IMR-90 (cell line): ENCODE data around the gene SLCO3A1. TPM values are rescaled to one million over a fixed set of nuclear protein-coding genes. Genes with fewer than 3 reads are reported as not detected.

Source experiments
- ATAC-seq: fragments of 200-7000 bp; cut with Tn5 transposase; 2 replicates; pipeline ENCODE4 v1.9.1; 2020; ENCODE audit warnings: low read depth, mild to moderate bottlenecking, moderate library complexity
- BruUV-seq: library from RNA; stranded (reverse); fragments of 400-500 nt; replicated peaks from 2 replicates; lab custom pipeline; 2021; lab: Mats Ljungman, UMichigan
- CTCF ChIA-PET: fragments of 300-600 bp; formaldehyde crosslinking; extraction: SDS; loops from one replicate; lab custom pipeline; 2021; ENCODE audit warnings: antibody characterized with exemption; lab: Yijun Ruan, JAX
- POLR2A ChIA-PET: fragments of 300-600 bp; sonication (Branson Sonifier 250); formaldehyde crosslinking; loops from one replicate; lab custom pipeline; 2022; ENCODE audit warnings: antibody characterized with exemption; ENCODE audit not compliant: unreplicated experiment; lab: Charles Lee
- DNase-seq: peaks from one replicate; pipeline ENCODE4 v3.0.0; 2013
- H2AFZ ChIP-seq: replicated peaks from 2 replicates; pipeline ENCODE3; 2013; ENCODE audit warnings: low read length, mild to moderate bottlenecking; ENCODE audit not compliant: poor library complexity
- H2AK5ac ChIP-seq: 2 replicates; pipeline ENCODE4 v1.6.1; 2013; ENCODE audit warnings: low read depth, low read length, inconsistent platforms
- H2AK9ac ChIP-seq: replicated peaks from 2 replicates; pipeline ENCODE3; 2013; ENCODE audit warnings: mild to moderate bottlenecking, low read depth, low read length, moderate library complexity; ENCODE audit not compliant: poor library complexity
- H2BK120ac ChIP-seq: 2 replicates; pipeline ENCODE4 v1.6.1; 2013; ENCODE audit warnings: low read depth, low read length, inconsistent platforms
- H2BK15ac ChIP-seq: 3 replicates; pipeline ENCODE4 v1.6.1; 2013; ENCODE audit warnings: low read depth, low read length, inconsistent platforms
- H2BK20ac ChIP-seq: 2 replicates; pipeline ENCODE4 v1.6.1; 2013; ENCODE audit warnings: low read depth, mild to moderate bottlenecking, inconsistent platforms, low read length, moderate library complexity
- H2BK5ac ChIP-seq: 2 replicates; pipeline ENCODE4 v1.6.1; 2013; ENCODE audit warnings: mild to moderate bottlenecking, low read depth, low read length, inconsistent platforms; ENCODE audit not compliant: poor library complexity, severe bottlenecking
- H3K14ac ChIP-seq: replicated peaks from 2 replicates; pipeline ENCODE4 v1.6.1; 2013; ENCODE audit warnings: low read depth, low read length, inconsistent platforms
- H3K18ac ChIP-seq: 2 replicates; pipeline ENCODE4 v1.6.1; 2013; ENCODE audit warnings: low read depth, low read length, control low read depth
- H3K23ac ChIP-seq: 2 replicates; pipeline ENCODE4 v1.6.1; 2013; ENCODE audit warnings: low read depth, low read length, inconsistent platforms
- H3K27ac ChIP-seq: 2 replicates; pipeline ENCODE4 v1.5.1; 2013; ENCODE audit warnings: mild to moderate bottlenecking, control low read depth, low read length; ENCODE audit not compliant: insufficient read depth
- H3K27me3 ChIP-seq: 2 replicates; pipeline ENCODE4 v1.6.1; 2013; ENCODE audit warnings: low read length; ENCODE audit not compliant: control insufficient read depth, insufficient read depth
- H3K36me3 ChIP-seq: 2 replicates; pipeline ENCODE4 v1.6.1; 2013; ENCODE audit warnings: low read length, mixed read lengths; ENCODE audit not compliant: control insufficient read depth, insufficient read depth
- H3K4ac ChIP-seq: 2 replicates; pipeline ENCODE4 v1.6.1; 2013; ENCODE audit warnings: low read depth, low read length, inconsistent platforms
- H3K4me1 ChIP-seq: 2 replicates; pipeline ENCODE4 v1.6.1; 2013; ENCODE audit warnings: low read length, mixed read lengths; ENCODE audit not compliant: control insufficient read depth, insufficient read depth
- H3K4me2 ChIP-seq: 2 replicates; pipeline ENCODE4 v1.6.1; 2013; ENCODE audit warnings: low read depth, mild to moderate bottlenecking, control low read depth, low read length, moderate library complexity
- H3K4me3 ChIP-seq: 2 replicates; pipeline ENCODE4 v1.5.1; 2013; ENCODE audit warnings: low read depth, mild to moderate bottlenecking, control low read depth, low read length, moderate library complexity; ENCODE audit not compliant: insufficient read depth
- H3K56ac ChIP-seq: 2 replicates; pipeline ENCODE4 v1.6.1; 2013; ENCODE audit warnings: low read length, inconsistent platforms; ENCODE audit not compliant: insufficient read depth; ENCODE audit errors: extremely low read depth
- H3K79me1 ChIP-seq, 2 experiments: 2 replicates each; pipeline ENCODE4 v1.6.1; 2013; ENCODE audit warnings: low read length in 2 of 2, inconsistent platforms in 1 of 2, low read depth in 1 of 2
- H3K9ac ChIP-seq: 2 replicates; pipeline ENCODE4 v1.6.1; 2013; ENCODE audit warnings: low read depth, low read length, control low read depth
- H3K9me1 ChIP-seq: 2 replicates; pipeline ENCODE4 v1.6.1; 2013; ENCODE audit warnings: low read length, inconsistent platforms; ENCODE audit not compliant: insufficient read depth
- H3K9me3 ChIP-seq: 2 replicates; pipeline ENCODE4 v1.6.1; 2013; ENCODE audit warnings: low read length; ENCODE audit not compliant: control insufficient read depth, insufficient read depth
- H4K20me1 ChIP-seq: 2 replicates; pipeline ENCODE4 v1.6.1; 2013; ENCODE audit warnings: low read length, inconsistent platforms; ENCODE audit not compliant: insufficient read depth
- H4K5ac ChIP-seq: 2 replicates; pipeline ENCODE4 v1.6.1; 2013; ENCODE audit warnings: mild to moderate bottlenecking, low read depth, low read length, control low read depth
- H4K8ac ChIP-seq, 2 experiments: 2 replicates each; pipeline ENCODE4 v1.6.1; 2013; ENCODE audit warnings: low read depth in 2 of 2, low read length in 2 of 2, control low read depth in 1 of 2, inconsistent platforms in 1 of 2
- H4K91ac ChIP-seq: 2 replicates; pipeline ENCODE4 v1.6.1; 2013; ENCODE audit warnings: low read depth, low read length, inconsistent platforms; ENCODE audit not compliant: insufficient read depth
- BHLHE40 ChIP-seq: fragments of 150-350 bp; IDR thresholded peaks from 2 replicates; pipeline ENCODE4 v1.6.1; 2016; ENCODE audit warnings: mild to moderate bottlenecking, low read depth, low read length
- CEBPB ChIP-seq: IDR thresholded peaks from 2 replicates; pipeline ENCODE4 v1.6.1; 2012; ENCODE audit warnings: low read depth, low read length, improper control_type of control experiment
- CHD1 ChIP-seq: IDR thresholded peaks from 2 replicates; pipeline ENCODE4 v1.6.1; 2012; ENCODE audit warnings: low read depth, low read length, improper control_type of control experiment
- FOS ChIP-seq: fragments of 150-350 bp; IDR thresholded peaks from 2 replicates; pipeline ENCODE4 v1.6.1; 2016; ENCODE audit warnings: low read depth, low read length
- MAFK ChIP-seq: IDR thresholded peaks from 2 replicates; pipeline ENCODE4 v1.6.1; 2012; ENCODE audit warnings: low read depth, low read length, improper control_type of control experiment
- MAZ ChIP-seq: IDR thresholded peaks from 2 replicates; pipeline ENCODE4 v1.6.1; 2012; ENCODE audit warnings: low read depth, mild to moderate bottlenecking, low read length, improper control_type of control experiment, moderate library complexity, borderline replicate concordance
- MXI1 ChIP-seq: IDR thresholded peaks from 2 replicates; pipeline ENCODE4 v1.6.1; 2012; ENCODE audit warnings: low read depth, mild to moderate bottlenecking, low read length, moderate library complexity, borderline replicate concordance
- NFE2L2 ChIP-seq: fragments of 150-350 bp; IDR thresholded peaks from 2 replicates; pipeline ENCODE4 v1.6.1; 2016; ENCODE audit warnings: low read depth, mild to moderate bottlenecking, low read length
- POLR2A ChIP-seq: IDR thresholded peaks from 2 replicates; pipeline ENCODE4 v1.6.1; 2012; ENCODE audit warnings: mild to moderate bottlenecking, low read depth, low read length
- RFX5 ChIP-seq: IDR thresholded peaks from 2 replicates; pipeline ENCODE4 v1.8.0; 2012; ENCODE audit warnings: low read depth, mild to moderate bottlenecking, low read length, moderate library complexity
- SMC3 ChIP-seq: fragments of 150-350 bp; IDR thresholded peaks from 2 replicates; pipeline ENCODE4 v1.6.1; 2016; ENCODE audit warnings: low read depth, mild to moderate bottlenecking, antibody characterized with exemption, low read length, moderate library complexity
- USF2 ChIP-seq: fragments of 150-350 bp; IDR thresholded peaks from 2 replicates; pipeline ENCODE4 v1.6.1; 2017; ENCODE audit warnings: mild to moderate bottlenecking, antibody characterized with exemption, low read length, low read depth
- WGBS, 2 experiments: methylation state at CpG; one replicate each; pipeline versions ENCODE4 v1.1.5 to v1.1.7; 2013; ENCODE audit warnings: missing lambda C conversion rate in 2 of 2; ENCODE audit not compliant: insufficient read length in 1 of 2; ENCODE audit errors: extremely low coverage in 2 of 2; 5-methylcytosine and 5-hydroxymethylcytosine counted together
- dilution Hi-C: fragments of 300-500 bp; cut with HindIII; formaldehyde crosslinking; loops from one replicate; pipeline ENCODE4 v1.14.3; 2018; ENCODE audit warnings: low sequenced_read_pairs; ENCODE audit not compliant: unreplicated experiment
- in situ Hi-C: fragments of 300-500 bp; cut with MboI; formaldehyde crosslinking; loops from 3 replicates; pipeline ENCODE4 v1.14.3; 2019; ENCODE audit warnings: low sequenced_read_pairs, inconsistent platforms, mixed read lengths
- intact Hi-C: fragments of 100-400 bp; cut with micrococcal nuclease; formaldehyde crosslinking; loops from 2 replicates; pipeline ENCODE4 v1.10.0; 2022
- polyA plus RNA-seq, 3 experiments: library from polyadenylated mRNA; depleted of rRNA; stranded (reverse); fragments of >200 nt; gene quantifications; 2 replicates each; pipeline ENCODE4 v1.2.3, GENCODE V29; 2012; ENCODE audit warnings: low replicate concordance in 1 of 3
- total RNA-seq: library from RNA; depleted of rRNA; stranded (reverse); fragments of >200 nt; gene quantifications from 2 replicates; pipeline ENCODE4 v1.2.3, GENCODE V29; 2012
- TF ChIP-seq, protein P1 (sequence below): conservative IDR thresholded peaks from 2 replicates; pipeline ENCODE4 v1.5.1; 2012; ENCODE audit warnings: mild to moderate bottlenecking, low read depth, low read length, improper control_type of control experiment

Gene SLCO3A1
- total and polyA plus RNA-seq, 2 of the 4 experiments (the other 2 are of a cell fraction) = 4.7 to 8.1 TPM

GRCh38 chr15:91889111-91889815 lies 35.8 kb downstream of the SLCO3A1 start:
- in situ Hi-C loops (no loop called here), dilution Hi-C loops (no loop called here), intact Hi-C loops (no loop called here)
- H4K5ac ChIP-seq = no peak overlapping the region
- H2BK15ac ChIP-seq = no peak overlapping the region
- peaks cover 0 to 5% of the 10 kb centered on the region in 2 experiments; a peak in 2 of 4 replicates for H3K79me1 ChIP-seq
- H4K20me1 ChIP-seq = no peaks in the 10 kb centered on the region
- no peak overlapping the region for H2AFZ ChIP-seq
- POLR2A ChIA-PET = no interaction called here
- H3K36me3 ChIP-seq = no peaks in the 10 kb centered on the region
- CTCF ChIA-PET = interaction anchor here (0.6 kb wide), 1 partner anchor 563 kb away, joined by 3 read pairs; no protein-coding TSS in a partner anchor
- no peak overlapping the region for H3K23ac ChIP-seq
- no peak overlapping the region for H3K27ac ChIP-seq
- peaks cover 5% of the 10 kb centered on the region; the same call in 1 of the 2 replicates for H3K9me1 ChIP-seq
- ATAC-seq = no peak
- no TSS peak for BruUV-seq
- H3K4me3 ChIP-seq = no peak overlapping the region
- no peaks in the 10 kb centered on the region for H3K27me3 ChIP-seq
- no peak overlapping the region for H2AK5ac ChIP-seq
- no peak for TF ChIP-seq BHLHE40
- no peak for TF ChIP-seq CEBPB
- no peak for TF ChIP-seq FOS
- TF ChIP-seq RFX5 = no peak
- no peak for TF ChIP-seq MAZ
- no peak for TF ChIP-seq USF2
- no peak for TF ChIP-seq NFE2L2
- no peak for TF ChIP-seq POLR2A
- TF ChIP-seq CHD1 = no peak
- no peak for TF ChIP-seq MXI1
- TF ChIP-seq SMC3 = no peak
- TF ChIP-seq, protein P1, sequence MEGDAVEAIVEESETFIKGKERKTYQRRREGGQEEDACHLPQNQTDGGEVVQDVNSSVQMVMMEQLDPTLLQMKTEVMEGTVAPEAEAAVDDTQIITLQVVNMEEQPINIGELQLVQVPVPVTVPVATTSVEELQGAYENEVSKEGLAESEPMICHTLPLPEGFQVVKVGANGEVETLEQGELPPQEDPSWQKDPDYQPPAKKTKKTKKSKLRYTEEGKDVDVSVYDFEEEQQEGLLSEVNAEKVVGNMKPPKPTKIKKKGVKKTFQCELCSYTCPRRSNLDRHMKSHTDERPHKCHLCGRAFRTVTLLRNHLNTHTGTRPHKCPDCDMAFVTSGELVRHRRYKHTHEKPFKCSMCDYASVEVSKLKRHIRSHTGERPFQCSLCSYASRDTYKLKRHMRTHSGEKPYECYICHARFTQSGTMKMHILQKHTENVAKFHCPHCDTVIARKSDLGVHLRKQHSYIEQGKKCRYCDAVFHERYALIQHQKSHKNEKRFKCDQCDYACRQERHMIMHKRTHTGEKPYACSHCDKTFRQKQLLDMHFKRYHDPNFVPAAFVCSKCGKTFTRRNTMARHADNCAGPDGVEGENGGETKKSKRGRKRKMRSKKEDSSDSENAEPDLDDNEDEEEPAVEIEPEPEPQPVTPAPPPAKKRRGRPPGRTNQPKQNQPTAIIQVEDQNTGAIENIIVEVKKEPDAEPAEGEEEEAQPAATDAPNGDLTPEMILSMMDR = no peak
- TF ChIP-seq MAFK = no peak
- no peak overlapping the region for H3K9ac ChIP-seq
- H3K4ac ChIP-seq = no peak overlapping the region
- no peak overlapping the region for H3K18ac ChIP-seq
- H4K91ac ChIP-seq = no peak overlapping the region
- no peak overlapping the region for H3K56ac ChIP-seq
- H3K4me1 ChIP-seq = peaks cover 7% of the 10 kb centered on the region
- no CpG with 5 or more reads among the region's 2 CpGs for WGBS, 2 experiments
- no peak for DNase-seq
- H3K4me2 ChIP-seq = no peak overlapping the region
- H4K8ac ChIP-seq = no peak overlapping the region
- no peaks in the 10 kb centered on the region for H3K9me3 ChIP-seq
- H2AK9ac ChIP-seq = no peak overlapping the region
- H2BK5ac ChIP-seq = no peak overlapping the region
- H2BK120ac ChIP-seq = no peak overlapping the region
- H2BK20ac ChIP-seq = no peak overlapping the region
- H3K14ac ChIP-seq = no peak overlapping the region
